Measurements from ENCODE around the gene GNB1L.

- TF ChIP-seq, protein P1, sequence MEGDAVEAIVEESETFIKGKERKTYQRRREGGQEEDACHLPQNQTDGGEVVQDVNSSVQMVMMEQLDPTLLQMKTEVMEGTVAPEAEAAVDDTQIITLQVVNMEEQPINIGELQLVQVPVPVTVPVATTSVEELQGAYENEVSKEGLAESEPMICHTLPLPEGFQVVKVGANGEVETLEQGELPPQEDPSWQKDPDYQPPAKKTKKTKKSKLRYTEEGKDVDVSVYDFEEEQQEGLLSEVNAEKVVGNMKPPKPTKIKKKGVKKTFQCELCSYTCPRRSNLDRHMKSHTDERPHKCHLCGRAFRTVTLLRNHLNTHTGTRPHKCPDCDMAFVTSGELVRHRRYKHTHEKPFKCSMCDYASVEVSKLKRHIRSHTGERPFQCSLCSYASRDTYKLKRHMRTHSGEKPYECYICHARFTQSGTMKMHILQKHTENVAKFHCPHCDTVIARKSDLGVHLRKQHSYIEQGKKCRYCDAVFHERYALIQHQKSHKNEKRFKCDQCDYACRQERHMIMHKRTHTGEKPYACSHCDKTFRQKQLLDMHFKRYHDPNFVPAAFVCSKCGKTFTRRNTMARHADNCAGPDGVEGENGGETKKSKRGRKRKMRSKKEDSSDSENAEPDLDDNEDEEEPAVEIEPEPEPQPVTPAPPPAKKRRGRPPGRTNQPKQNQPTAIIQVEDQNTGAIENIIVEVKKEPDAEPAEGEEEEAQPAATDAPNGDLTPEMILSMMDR (conservative IDR thresholded peaks at IDR 0.05) = no peak
- TF ChIP-seq EZH2 (IDR thresholded peaks at IDR 0.05; ENCODE audit: low read depth) = no peak
Measured at GRCh38 chr22:19812910-19813309, 41.8 kb downstream of the GNB1L start.
